IgD-negative memory B cell (primary cell): ENCODE results near the gene SYT2. TPM values are rescaled to one million over a fixed set of nuclear protein-coding genes. Genes with fewer than 3 reads are reported as not detected.
"Not testable (repeated sequence)": the region's sequence is repeated elsewhere in the genome, so short reads cannot be mapped to it uniquely, and the experiment has no call there.

Experiments
- H3K27ac Mint-ChIP-seq, 3 donors: one replicate each; pipeline ENCODE4 v1.8.0; 2020 to 2022; ENCODE audit warnings: mild to moderate bottlenecking in 3 of 3, mixed read lengths in 3 of 3, moderate library complexity in 1 of 3
- H3K27me3 Mint-ChIP-seq: one replicate; pipeline ENCODE4 v1.8.0; 2021; ENCODE audit warnings: mixed read lengths
- H3K36me3 Mint-ChIP-seq: one replicate; pipeline ENCODE4 v1.8.0; 2020; ENCODE audit warnings: mild to moderate bottlenecking, mixed read lengths
- H3K4me1 Mint-ChIP-seq, 3 donors: one replicate each; pipeline ENCODE4 v1.8.0; 2020 to 2022; ENCODE audit warnings: mixed read lengths in 3 of 3, mild to moderate bottlenecking in 1 of 3
- H3K4me3 Mint-ChIP-seq, 4 donors: one replicate each; pipeline ENCODE4 v1.8.0; 2020 to 2022; ENCODE audit warnings: mild to moderate bottlenecking in 4 of 4, mixed read lengths in 4 of 4, moderate library complexity in 3 of 4
- H3K9me3 Mint-ChIP-seq, 3 donors: one replicate each; pipeline ENCODE4 v1.8.0; 2020 to 2021; ENCODE audit warnings: mixed read lengths in 3 of 3, mild to moderate bottlenecking in 1 of 3
- polyA plus RNA-seq: library from polyadenylated mRNA; unstranded; fragments of 300-500 nt; fragmentation: Illumina TruSeq; gene quantifications from one replicate; pipeline ENCODE4 v1.2.3, GENCODE V29; 2021

Gene SYT2
- polyA plus RNA-seq, 1 donor from 2014 or later, result not detected

GRCh38 chr1:202584707-202585589 lies 125.3 kb downstream of the SYT2 start:
- peaks cover 17% of the 10 kb centered on the region for H3K36me3 Mint-ChIP-seq
- H3K9me3 Mint-ChIP-seq, result no peaks in the 10 kb centered on the region
- H3K27ac Mint-ChIP-seq, result no peak overlapping the region
- H3K27me3 Mint-ChIP-seq, result no peaks in the 10 kb centered on the region
- peaks cover 3 to 15% (median 13%) of the 10 kb centered on the region in 3 donors for H3K4me1 Mint-ChIP-seq
- H3K4me3 Mint-ChIP-seq, result no peak overlapping the region

GRCh38 chr1:202582350-202582749 lies 127.9 kb downstream of the SYT2 start:
- Mint-ChIP-seq H3K4me1 (peaks cover 3 to 15% (median 13%) of the 10 kb centered on the region in 3 donors), H3K36me3 (peaks cover 17% of the 10 kb centered on the region)
- not testable (repeated sequence) for H3K4me3 Mint-ChIP-seq, H3K9me3 Mint-ChIP-seq, H3K27ac Mint-ChIP-seq, H3K27me3 Mint-ChIP-seq

GRCh38 chr1:202580619-202581018 lies 129.6 kb downstream of the SYT2 start:
- peaks cover 19% of the 10 kb centered on the region for H3K36me3 Mint-ChIP-seq
- peaks cover 0 to 4% (median 2%) of the 10 kb centered on the region in 3 donors for H3K4me1 Mint-ChIP-seq
- H3K4me3 Mint-ChIP-seq, result no peak overlapping the region
- H3K27ac Mint-ChIP-seq, result no peak overlapping the region
- H3K27me3 Mint-ChIP-seq, result no peaks in the 10 kb centered on the region
- no peaks in the 10 kb centered on the region for H3K9me3 Mint-ChIP-seq

- Mint-ChIP-seq H3K4me3 (no peak overlapping the region), H3K27me3 (no peaks in the 10 kb centered on the region), H3K4me1 (peaks cover 0 to 4% (median 2%) of the 10 kb centered on the region in 3 donors), H3K27ac (no peak overlapping the region), H3K36me3 (peaks cover 19% of the 10 kb centered on the region), H3K9me3 (no peaks in the 10 kb centered on the region)
These were observed 130.4 kb downstream of the SYT2 start for GRCh38 chr1:202579806-202580205.

- peaks cover 0 to 4% (median 0%) of the 10 kb centered on the region in 3 donors for H3K4me1 Mint-ChIP-seq
- H3K27ac Mint-ChIP-seq, result no peak overlapping the region
- no peaks in the 10 kb centered on the region for H3K27me3 Mint-ChIP-seq
- H3K9me3 Mint-ChIP-seq, result no peaks in the 10 kb centered on the region
- H3K36me3 Mint-ChIP-seq, result peaks cover 15% of the 10 kb centered on the region
- H3K4me3 Mint-ChIP-seq, result no peak overlapping the region
These were observed 131.7 kb downstream of the SYT2 start for GRCh38 chr1:202578565-202578964.

- H3K27me3 Mint-ChIP-seq, result no peaks in the 10 kb centered on the region
- H3K4me1 Mint-ChIP-seq, result peaks cover 0 to 4% (median 0%) of the 10 kb centered on the region in 3 donors
- H3K9me3 Mint-ChIP-seq, result no peaks in the 10 kb centered on the region
- H3K4me3 Mint-ChIP-seq, result no peak overlapping the region
- H3K36me3 Mint-ChIP-seq, result peaks cover 15% of the 10 kb centered on the region
- H3K27ac Mint-ChIP-seq, result no peak overlapping the region
These were observed 132.2 kb downstream of the SYT2 start for GRCh38 chr1:202578001-202578504.

GRCh38 chr1:202577381-202577780 lies 132.9 kb downstream of the SYT2 start:
- Mint-ChIP-seq H3K4me3 (no peak overlapping the region), H3K27ac (no peak overlapping the region), H3K9me3 (no peaks in the 10 kb centered on the region), H3K27me3 (no peaks in the 10 kb centered on the region), H3K36me3 (peaks cover 15% of the 10 kb centered on the region), H3K4me1 (peaks cover 0 to 4% (median 0%) of the 10 kb centered on the region in 3 donors)

GRCh38 chr1:202576816-202577215 lies 133.4 kb downstream of the SYT2 start:
- H3K27ac Mint-ChIP-seq, result no peak overlapping the region
- no peaks in the 10 kb centered on the region for H3K9me3 Mint-ChIP-seq
- peaks cover 13% of the 10 kb centered on the region for H3K36me3 Mint-ChIP-seq
- no peaks in the 10 kb centered on the region for H3K27me3 Mint-ChIP-seq
- peaks cover 0 to 4% (median 0%) of the 10 kb centered on the region in 3 donors for H3K4me1 Mint-ChIP-seq
- no peak overlapping the region for H3K4me3 Mint-ChIP-seq

GRCh38 chr1:202575918-202576653 lies 134.2 kb downstream of the SYT2 start:
- no peaks in the 10 kb centered on the region for H3K9me3 Mint-ChIP-seq
- H3K4me3 Mint-ChIP-seq, result no peak overlapping the region
- peaks cover 9% of the 10 kb centered on the region for H3K36me3 Mint-ChIP-seq
- H3K4me1 Mint-ChIP-seq, result no peaks in the 10 kb centered on the region
- no peak overlapping the region for H3K27ac Mint-ChIP-seq
- no peaks in the 10 kb centered on the region for H3K27me3 Mint-ChIP-seq

- Mint-ChIP-seq H3K27ac (no peak overlapping the region), H3K9me3 (no peaks in the 10 kb centered on the region), H3K4me3 (no peak overlapping the region), H3K27me3 (no peaks in the 10 kb centered on the region), H3K36me3 (peaks cover 9% of the 10 kb centered on the region), H3K4me1 (no peaks in the 10 kb centered on the region)
These were observed 137.4 kb downstream of the SYT2 start for GRCh38 chr1:202572867-202573266.

GRCh38 chr1:202571719-202572339 lies 138.4 kb downstream of the SYT2 start:
- Mint-ChIP-seq H3K9me3 (no peaks in the 10 kb centered on the region), H3K4me3 (no peak overlapping the region), H3K27me3 (no peaks in the 10 kb centered on the region), H3K4me1 (peaks cover 3 to 5% (median 3%) of the 10 kb centered on the region in 3 donors), H3K27ac (no peak overlapping the region), H3K36me3 (peaks cover 12% of the 10 kb centered on the region)

GRCh38 chr1:202569393-202570322 lies 140.6 kb downstream of the SYT2 start:
- Mint-ChIP-seq H3K27me3 (no peaks in the 10 kb centered on the region), H3K27ac (no peak overlapping the region), H3K9me3 (no peaks in the 10 kb centered on the region), H3K4me3 (no peak overlapping the region), H3K36me3 (peaks cover 10% of the 10 kb centered on the region), H3K4me1 (peaks cover 16 to 23% (median 22%) of the 10 kb centered on the region in 3 donors)

GRCh38 chr1:202568826-202569225 lies 141.4 kb downstream of the SYT2 start:
- no peak overlapping the region for H3K4me3 Mint-ChIP-seq
- peaks cover 14% of the 10 kb centered on the region for H3K36me3 Mint-ChIP-seq
- H3K9me3 Mint-ChIP-seq, result no peaks in the 10 kb centered on the region
- no peaks in the 10 kb centered on the region for H3K27me3 Mint-ChIP-seq
- peaks cover 18 to 30% (median 29%) of the 10 kb centered on the region in 3 donors for H3K4me1 Mint-ChIP-seq
- no peak overlapping the region for H3K27ac Mint-ChIP-seq

GRCh38 chr1:202568410-202568809 lies 141.8 kb downstream of the SYT2 start:
- no peaks in the 10 kb centered on the region for H3K9me3 Mint-ChIP-seq
- H3K27me3 Mint-ChIP-seq, result no peaks in the 10 kb centered on the region
- peaks cover 13% of the 10 kb centered on the region for H3K36me3 Mint-ChIP-seq
- peaks cover 18 to 30% (median 29%) of the 10 kb centered on the region in 3 donors for H3K4me1 Mint-ChIP-seq
- no peak overlapping the region for H3K4me3 Mint-ChIP-seq
- no peak overlapping the region for H3K27ac Mint-ChIP-seq
